RWPE1 (cell line): ENCODE results near the gene LINC00237.

Experiments
- CTCF ChIA-PET: fragments of 350-600 bp; sonication (Branson Sonifier 250); formaldehyde crosslinking; extraction: SDS; loops from one replicate; lab custom pipeline; 2021; lab: Yijun Ruan, JAX
- POLR2A ChIA-PET: fragments of 400-600 bp; formaldehyde crosslinking; extraction: SDS; loops from one replicate; lab custom pipeline; 2020; ENCODE audit warnings: antibody characterized with exemption; ENCODE audit not compliant: low non-redundant PET; lab: Yijun Ruan, JAX
- DNase-seq: peaks from one replicate; pipeline ENCODE4 v3.0.0; 2012; ENCODE audit warnings: low spot score
- H3K27ac ChIP-seq: fragments of 450-650 bp; 2 replicates; pipeline ENCODE4 v1.5.1; 2017
- TF ChIP-seq, protein P1 (sequence below): fragments of 450-650 bp; conservative IDR thresholded peaks from 2 replicates; pipeline ENCODE4 v1.5.1; 2017; ENCODE audit warnings: low read depth, mild to moderate bottlenecking

LINC00237 gene

GRCh38 chr20:21105429-21106170 lies 558 bp downstream of the LINC00237 start:
- TF ChIP-seq, protein P1, sequence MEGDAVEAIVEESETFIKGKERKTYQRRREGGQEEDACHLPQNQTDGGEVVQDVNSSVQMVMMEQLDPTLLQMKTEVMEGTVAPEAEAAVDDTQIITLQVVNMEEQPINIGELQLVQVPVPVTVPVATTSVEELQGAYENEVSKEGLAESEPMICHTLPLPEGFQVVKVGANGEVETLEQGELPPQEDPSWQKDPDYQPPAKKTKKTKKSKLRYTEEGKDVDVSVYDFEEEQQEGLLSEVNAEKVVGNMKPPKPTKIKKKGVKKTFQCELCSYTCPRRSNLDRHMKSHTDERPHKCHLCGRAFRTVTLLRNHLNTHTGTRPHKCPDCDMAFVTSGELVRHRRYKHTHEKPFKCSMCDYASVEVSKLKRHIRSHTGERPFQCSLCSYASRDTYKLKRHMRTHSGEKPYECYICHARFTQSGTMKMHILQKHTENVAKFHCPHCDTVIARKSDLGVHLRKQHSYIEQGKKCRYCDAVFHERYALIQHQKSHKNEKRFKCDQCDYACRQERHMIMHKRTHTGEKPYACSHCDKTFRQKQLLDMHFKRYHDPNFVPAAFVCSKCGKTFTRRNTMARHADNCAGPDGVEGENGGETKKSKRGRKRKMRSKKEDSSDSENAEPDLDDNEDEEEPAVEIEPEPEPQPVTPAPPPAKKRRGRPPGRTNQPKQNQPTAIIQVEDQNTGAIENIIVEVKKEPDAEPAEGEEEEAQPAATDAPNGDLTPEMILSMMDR: no peak
- H3K27ac ChIP-seq: no peak overlapping the region
- DNase-seq: no peak
- ChIA-PET CTCF (no interaction called here), POLR2A (no interaction called here)

DNA sequence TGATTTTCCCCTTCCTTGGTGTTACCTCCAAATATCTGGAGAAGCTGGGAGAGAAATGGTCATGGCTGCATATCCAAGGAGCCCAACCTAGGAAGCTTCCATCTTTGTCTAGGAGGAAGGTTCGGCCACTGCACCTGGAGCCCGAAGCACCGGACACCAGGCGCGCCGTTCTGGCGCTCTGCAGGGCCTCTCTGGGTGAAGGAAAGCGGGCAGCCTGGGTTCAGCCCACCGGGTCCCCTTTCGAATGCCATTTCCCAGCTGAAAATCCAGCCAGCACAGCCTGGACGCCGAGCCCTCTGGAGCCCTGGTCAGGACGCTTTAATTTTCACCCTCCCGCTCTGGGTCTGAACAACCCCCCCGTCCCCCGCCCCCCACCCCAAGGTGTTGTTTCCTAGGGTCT lies 1.2 kb downstream of the LINC00237 start:
- H3K27ac ChIP-seq: no peak overlapping the region
- ChIA-PET CTCF (no interaction called here), POLR2A (no interaction called here)
- TF ChIP-seq, protein P1: no peak
- DNase-seq: no peak

- DNase-seq: no peak
- TF ChIP-seq, protein P1: no peak
- no peak overlapping the region for H3K27ac ChIP-seq
- ChIA-PET POLR2A (no interaction called here), CTCF (no interaction called here)
Measured at GRCh38 chr20:21104466-21104761, 1.7 kb downstream of the LINC00237 start.

- no peak for DNase-seq
- no peak overlapping the region for H3K27ac ChIP-seq
- POLR2A ChIA-PET: no interaction called here
- TF ChIP-seq, protein P1: no peak
- CTCF ChIA-PET: no interaction called here
Measured at GRCh38 chr20:21103582-21104465, 2.3 kb downstream of the LINC00237 start.

GRCh38 chr20:21102603-21103311 lies 3.4 kb downstream of the LINC00237 start:
- CTCF ChIA-PET: no interaction called here
- POLR2A ChIA-PET: no interaction called here
- no peak for DNase-seq
- TF ChIP-seq, protein P1: no peak
- no peak overlapping the region for H3K27ac ChIP-seq

GRCh38 chr20:21101932-21102575 lies 4.1 kb downstream of the LINC00237 start:
- POLR2A ChIA-PET: no interaction called here
- TF ChIP-seq, protein P1: no peak
- CTCF ChIA-PET: no interaction called here
- DNase-seq: no peak
- H3K27ac ChIP-seq: no peak overlapping the region
